Endothelial cell of hepatic sinusoid (primary cell): ENCODE measurements around the gene RIMBP3C.
"Not testable (repeated sequence)": the region's sequence is repeated elsewhere in the genome, so short reads cannot be mapped to it uniquely, and the experiment has no call there.

ENCODE experiments used
- in situ Hi-C: cut with HindIII; loops from 2 replicates; pipeline ENCODE4 v1.10.0; 2017; ENCODE audit warnings: low sequenced_read_pairs

RIMBP3C gene, protein sequence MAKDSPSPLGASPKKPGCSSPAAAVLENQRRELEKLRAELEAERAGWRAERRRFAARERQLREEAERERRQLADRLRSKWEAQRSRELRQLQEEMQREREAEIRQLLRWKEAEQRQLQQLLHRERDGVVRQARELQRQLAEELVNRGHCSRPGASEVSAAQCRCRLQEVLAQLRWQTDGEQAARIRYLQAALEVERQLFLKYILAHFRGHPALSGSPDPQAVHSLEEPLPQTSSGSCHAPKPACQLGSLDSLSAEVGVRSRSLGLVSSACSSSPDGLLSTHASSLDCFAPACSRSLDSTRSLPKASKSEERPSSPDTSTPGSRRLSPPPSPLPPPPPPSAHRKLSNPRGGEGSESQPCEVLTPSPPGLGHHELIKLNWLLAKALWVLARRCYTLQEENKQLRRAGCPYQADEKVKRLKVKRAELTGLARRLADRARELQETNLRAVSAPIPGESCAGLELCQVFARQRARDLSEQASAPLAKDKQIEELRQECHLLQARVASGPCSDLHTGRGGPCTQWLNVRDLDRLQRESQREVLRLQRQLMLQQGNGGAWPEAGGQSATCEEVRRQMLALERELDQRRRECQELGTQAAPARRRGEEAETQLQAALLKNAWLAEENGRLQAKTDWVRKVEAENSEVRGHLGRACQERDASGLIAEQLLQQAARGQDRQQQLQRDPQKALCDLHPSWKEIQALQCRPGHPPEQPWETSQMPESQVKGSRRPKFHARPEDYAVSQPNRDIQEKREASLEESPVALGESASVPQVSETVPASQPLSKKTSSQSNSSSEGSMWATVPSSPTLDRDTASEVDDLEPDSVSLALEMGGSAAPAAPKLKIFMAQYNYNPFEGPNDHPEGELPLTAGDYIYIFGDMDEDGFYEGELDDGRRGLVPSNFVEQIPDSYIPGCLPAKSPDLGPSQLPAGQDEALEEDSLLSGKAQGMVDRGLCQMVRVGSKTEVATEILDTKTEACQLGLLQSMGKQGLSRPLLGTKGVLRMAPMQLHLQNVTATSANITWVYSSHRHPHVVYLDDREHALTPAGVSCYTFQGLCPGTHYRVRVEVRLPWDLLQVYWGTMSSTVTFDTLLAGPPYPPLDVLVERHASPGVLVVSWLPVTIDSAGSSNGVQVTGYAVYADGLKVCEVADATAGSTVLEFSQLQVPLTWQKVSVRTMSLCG (N-terminal part only)

DNA sequence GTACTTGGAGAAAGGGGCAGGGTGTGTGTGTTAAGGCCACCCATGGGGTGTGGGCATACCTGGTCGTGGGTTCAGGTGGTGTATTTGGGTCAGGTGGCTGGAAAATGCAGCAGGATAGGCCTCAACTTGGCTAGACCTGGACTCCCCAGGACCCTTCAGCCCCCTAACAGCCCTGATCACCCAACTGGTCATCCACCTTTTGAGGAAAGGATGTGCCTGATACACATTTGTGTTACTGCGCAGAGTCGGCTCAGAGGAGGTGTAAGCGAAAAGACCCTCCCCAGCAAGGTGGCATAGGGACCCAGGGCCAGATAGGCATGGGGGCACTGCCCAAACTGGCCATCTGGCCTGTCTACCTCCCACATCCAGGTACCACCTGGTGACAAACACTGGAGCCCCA is at the start of gene RIMBP3C:
Gene RIMBP3C (minus strand): TSS at position 101 of the 400 bp plus-strand sequence. CDS start 485 bp downstream, outside the sequence.
- in situ Hi-C loops = not testable (repeated sequence)

DNA sequence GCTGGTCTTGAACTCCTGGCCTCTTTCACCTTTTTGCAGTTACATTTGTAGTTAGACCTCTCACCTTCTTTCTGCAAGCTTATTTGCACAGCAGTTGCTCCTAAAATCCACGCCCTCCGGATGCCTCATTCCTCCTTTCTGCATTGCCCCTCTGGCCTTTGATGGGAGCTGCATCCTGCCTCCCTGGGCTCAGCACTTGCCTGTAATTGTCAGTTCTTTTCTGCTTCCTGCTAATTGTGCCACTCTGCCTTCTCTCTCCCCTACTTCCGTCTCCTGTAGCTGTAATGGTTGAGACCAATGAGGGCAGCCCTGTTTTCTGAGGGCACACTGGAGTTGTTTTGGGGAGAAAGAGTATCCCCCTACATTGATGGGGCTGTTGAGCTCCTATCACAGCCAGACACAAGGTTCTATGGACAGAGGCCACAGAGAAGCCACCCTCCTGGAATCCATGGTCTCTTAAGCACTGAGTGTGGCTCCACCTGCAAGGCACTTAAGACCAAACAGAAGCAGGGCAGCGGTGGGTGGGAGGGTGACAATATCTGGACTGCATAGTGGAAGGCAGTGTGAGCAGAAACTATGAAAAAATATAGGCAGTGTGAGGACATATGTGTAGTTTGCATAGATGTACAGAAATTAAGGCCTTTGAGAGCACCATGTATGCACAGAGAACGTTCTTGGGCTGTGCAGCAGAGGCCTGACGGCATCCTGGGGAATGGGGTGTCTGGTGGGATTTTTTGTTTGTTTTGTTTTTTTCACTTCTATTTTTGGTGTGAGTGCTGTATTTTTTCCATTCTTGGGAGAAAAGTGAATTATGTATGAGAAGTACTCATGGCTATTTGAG is 48.0 kb upstream of the RIMBP3C start:
- in situ Hi-C loops = no loop called here

DNA sequence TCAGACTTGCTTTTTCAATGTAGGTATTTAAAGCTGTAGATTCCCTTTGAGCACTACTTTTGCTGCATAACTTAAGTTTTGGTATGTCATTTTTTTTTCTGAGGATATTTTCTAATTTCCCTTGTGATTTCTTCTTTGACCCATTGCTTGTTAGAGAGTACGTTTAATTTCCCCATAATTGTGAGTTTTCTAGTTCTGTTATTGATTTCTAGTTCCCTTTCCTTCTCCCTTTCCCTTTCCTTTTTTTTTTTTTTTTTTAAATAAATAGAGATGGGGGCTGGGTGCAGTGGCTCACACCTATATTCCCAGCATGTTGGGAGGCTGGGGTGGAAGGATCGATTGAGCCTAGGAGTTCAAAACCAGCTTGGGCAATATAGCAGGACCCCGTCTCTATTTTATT is 47.0 kb upstream of the RIMBP3C start:
- in situ Hi-C loops = no loop called here

DNA sequence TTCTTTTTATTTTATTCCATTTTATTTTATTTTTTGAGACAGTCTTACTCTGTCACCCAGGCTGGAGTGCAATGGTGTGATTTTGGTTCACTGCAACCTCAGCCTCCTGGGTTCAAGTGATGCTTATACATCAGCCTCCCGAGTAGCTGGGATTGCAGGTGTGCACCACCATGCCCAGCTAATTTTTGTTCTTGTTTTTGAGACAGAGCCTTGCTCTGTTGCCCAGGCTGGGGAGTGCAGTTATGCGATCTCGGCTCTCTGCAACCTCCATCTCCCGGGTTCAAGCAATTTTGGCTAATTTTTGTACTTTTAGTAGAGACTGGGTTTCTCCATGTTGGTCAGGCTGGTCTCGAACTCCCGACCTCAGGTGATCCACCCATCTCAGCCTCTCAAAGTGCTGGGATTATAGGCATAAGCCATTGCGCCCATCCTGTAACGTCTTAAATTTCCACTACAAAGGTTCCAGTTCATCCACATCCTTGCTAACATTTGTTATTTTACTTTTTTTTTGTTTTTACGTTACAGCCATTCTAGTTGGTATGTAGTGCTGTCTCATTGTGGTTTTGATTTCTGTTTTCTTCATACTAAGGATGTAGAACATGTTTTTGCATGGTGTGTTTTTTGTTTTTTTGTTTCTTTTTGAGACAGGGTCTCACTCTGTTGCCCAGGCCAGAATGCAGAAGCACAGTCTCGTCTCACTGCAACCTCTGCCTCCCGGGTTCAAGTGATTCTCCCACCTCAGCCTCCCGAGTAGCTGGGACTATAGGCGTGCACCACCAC is 45.3 kb upstream of the RIMBP3C start:
- in situ Hi-C loops = not testable (repeated sequence)

DNA sequence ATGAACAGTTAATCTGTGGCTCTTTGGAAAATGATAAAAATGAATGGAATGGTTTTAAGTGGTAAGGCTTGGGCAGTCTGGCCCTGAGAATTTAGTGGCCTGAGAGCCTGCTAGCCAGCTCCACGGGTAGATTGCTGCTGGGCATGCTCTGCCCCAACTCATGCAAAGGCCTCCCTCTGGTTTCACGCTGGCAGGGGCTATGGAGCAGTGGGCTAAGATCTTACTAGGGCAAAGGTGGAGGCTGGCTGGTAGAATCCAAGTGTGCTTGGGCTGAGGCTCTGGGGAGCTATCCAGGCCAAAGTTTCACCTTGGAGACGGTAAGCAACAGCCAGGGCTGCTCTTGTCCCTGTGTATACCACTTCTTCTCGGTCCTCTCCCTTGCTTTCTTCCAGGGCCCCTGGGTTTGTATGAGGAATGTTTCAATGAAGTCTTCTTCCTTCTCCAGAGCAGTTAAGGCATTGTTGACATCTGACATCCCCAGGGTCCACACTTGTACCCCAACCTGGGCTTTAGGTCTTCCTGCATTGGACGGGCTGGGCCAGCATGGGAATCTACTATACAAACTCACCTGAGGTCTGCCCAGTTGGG is 43.7 kb upstream of the RIMBP3C start:
- in situ Hi-C loops = no loop called here

DNA sequence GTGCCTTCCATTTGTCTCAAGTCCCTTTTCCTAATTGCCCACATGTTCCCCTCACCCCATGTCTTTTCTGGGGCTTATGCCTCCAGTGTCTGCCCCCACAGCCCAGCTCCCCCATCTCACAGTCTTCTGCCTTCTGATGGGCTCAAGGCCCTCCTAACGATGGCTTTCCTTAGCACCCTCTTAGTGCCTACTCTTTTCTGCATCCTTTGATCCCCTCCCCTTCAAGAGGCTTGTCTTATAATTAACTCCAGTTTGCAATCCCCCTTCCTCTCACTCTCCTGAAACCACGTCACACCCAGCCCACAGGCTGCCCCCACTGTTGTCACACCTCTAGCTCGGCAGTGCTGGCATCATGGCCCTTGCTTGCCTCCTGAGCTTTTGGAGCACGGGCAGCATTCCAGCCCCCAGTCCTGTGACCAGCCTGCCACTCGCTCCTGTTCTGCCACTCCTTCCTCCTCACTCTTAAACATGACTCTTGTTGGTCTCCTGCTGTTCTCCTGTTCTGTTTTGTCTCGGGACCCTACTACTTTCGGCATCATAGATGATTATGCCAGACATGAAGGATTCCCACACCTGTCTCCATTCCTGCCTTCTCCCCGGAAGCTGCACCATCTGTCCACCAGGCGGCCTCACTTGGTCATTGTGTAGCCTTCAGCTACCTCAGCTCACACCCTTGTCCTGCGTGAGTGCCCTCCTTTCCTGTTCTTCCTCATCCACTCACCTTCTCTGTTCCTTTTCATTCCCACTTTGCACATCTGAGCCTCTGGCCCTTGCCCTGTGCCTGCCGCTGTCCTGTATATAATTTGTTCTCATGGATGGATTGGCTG is 42.4 kb upstream of the RIMBP3C start:
- in situ Hi-C loops = no loop called here

DNA sequence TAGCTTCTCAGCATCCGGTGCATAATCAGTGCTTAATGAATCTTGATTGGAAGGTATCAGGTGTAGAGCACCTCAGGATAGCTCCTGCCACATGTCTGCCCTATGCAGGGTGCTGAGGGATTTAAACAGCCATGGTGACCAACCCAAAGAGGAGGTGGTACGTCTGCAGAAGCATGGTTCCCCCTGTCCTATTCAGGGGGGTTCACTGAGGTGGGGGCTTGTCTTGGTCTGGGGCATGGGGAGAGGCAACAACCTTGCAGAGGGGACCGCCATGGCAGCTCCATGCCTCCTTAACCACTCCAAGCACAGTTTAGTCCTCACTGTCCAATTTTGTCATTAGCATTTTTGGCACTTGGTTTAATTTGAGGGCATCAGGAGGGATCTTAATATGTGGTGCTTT is 41.2 kb upstream of the RIMBP3C start:
- in situ Hi-C loops = no loop called here

DNA sequence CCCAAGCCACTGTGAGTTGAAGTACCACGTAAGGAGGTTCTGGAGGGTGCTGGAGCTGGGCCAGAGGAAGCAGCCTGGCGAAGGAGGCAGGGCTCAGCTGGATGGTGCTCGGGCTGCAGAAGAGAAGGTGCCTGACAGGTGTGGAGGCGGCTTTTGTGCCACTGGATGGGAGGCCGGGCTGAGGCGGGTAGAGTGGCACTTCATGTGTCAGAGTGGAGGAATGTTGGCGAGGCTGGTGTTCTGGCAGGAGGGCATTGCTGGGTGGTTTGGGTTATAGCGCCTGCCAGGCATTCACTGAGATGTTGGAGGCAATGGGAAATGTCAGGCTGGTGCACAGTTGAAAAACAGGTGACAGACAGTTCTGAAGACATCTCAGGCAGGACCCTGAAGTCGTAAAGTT is 40.4 kb upstream of the RIMBP3C start:
- in situ Hi-C loops = no loop called here

DNA sequence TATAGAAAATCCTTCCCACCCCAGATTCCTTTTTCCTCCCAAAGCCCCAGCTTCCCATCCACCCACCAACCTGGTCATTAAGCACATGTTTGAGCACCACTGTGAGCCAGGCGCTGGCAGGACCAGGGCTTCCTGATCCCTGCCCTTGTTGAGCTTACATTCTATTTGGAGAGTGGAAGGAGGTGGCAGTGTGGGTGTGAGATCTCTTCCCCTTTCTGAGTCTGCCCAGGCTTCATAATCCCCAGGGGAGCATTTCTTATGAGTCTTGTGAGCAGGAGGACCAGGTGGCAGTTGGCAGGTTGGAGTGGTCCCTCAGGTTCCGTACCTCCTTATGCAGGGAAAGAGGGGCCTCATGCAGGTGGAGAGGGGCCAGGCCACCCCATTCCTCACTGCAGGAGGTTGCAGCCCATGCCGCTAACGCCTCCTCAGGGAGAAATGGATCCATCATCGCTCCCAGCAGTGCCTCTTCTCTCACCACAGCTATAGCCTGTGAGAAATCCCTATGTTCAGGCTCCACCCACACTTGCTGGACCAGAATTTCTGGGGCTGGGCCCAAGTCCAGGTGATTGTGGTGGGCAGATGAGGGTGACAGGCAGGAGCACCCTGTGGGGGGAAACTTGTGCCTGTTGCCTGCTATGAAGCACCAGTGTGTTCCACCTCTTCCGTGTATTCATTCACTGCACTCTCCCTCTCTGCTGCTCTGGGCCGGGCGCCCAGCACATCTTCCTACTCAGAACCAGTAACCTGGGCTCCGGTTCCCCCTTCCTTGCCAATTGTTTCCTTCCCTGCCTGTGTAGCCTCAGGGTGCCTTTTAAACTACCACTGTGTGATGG is 39.8 kb upstream of the RIMBP3C start:
- in situ Hi-C loops = no loop called here

DNA sequence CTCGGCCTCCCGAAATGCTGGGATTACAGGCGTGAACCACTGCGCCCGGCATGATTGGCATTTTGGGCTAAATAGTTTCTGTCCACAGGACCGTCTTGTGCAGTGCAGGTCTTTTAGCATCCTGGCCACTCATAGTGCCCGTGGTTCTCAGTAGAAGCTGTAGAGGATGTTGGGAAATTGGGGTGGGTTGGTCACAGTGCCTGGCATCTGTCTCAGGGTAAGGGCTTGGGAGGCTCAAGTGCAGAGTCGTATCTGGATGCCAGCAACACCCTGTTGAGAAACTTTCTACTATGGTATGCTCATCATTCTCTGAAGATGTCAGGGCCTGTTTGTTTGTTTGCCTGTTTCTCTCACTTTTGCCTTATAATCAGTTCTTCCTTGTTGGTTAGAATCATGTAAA is 38.1 kb upstream of the RIMBP3C start:
- in situ Hi-C loops = no loop called here

DNA sequence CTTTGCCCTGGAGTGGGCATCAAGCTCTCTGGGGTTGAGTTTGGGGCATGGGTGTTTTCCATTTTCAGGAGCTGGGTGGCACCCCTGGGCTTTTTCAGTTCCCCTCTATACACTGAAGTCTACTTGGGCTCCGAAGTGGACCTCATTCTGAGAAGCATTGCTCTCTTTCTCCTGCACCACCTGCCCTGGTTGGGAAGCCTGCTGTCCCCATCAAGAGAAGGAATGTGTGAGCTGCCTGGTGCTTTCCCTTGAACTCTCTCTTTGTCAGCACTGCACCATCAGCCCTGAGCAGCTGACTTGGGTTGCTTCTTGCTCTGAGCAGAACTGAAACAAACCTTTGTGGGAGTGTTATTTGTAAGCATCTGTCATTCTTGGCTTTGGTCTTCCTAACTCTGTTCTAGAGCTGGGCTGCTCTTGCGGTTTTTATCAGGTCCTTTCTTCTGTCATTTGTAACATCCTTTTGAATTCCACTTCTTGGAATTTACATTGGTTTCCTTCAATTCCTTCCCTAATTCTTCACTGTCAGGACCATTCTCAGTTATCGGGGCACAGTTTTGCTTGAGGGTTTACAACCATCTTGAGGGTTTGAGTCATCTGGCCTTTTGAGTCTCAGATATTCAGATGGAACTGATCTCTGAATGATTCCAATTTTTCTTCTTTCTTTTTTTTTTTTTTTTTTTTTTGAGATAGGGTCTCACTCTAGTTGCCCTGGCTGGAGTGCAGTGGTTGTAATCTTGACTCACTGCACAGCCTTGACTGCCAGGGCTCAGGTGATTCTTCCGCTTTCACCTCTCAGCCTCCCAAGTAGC is 36.7 kb upstream of the RIMBP3C start:
- in situ Hi-C loops = no loop called here

DNA sequence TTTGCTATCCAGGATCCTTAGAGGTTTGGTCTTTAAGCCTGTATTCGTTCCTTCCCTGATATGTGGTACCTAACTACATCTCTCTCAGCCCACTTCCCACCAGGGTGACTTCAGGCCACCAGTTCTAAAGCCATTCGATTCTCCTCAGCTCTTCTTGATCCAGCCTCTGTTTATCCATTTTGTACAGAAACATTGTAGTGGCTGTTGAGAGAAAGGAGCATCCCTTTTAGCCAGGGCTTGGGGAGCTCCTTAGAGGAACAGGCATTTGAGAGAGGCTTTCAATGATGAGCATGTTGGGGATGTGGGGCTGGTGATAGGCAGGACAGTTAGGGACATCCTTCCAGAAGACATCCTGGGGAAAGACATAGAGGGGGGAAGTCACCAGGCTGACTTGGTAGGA is 34.1 kb upstream of the RIMBP3C start:
- in situ Hi-C loops = no loop called here

DNA sequence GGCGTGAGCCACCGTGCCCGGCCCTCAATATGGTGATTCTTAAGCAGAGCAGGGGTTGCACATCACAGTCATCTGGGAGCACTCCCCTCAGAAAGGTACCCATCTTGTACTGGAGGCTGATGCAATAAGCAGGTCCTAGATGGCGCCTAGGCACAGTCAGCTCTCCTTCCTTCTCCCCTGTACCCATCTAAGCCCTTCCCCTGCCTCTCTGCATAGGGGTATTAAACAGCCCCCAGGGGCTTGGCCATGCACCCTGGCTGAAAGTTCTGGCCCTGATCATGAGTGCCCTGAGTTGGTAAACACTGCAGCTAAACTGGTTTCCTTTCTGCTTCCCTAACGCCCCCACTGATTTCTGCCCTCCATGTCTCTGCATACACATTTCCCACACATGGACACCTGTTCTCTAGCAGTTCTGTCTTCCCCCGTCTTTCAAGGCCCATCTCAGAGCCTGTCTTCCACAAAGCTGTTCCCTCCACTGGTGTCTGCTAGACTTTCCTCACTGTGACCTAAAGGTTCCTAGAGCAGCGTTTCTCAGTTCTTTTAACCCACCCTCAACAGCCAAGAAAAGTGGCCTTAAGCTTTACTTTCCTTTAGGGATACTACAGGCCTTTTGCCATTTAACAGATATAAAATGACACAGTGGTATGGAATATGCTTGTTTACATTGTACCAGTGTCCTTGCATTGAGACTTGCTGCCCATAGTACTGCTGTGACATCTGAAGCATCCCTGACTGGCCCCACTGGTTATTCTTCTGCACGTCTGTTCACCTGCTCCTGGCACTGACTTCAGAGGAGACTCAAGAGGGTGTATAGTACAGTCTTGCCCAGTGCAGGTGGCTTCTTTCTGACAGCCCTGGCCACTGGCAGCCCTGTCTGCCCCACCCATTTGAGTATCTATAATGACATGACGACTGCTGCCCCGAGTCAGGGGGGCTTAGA is 31.8 kb upstream of the RIMBP3C start:
- in situ Hi-C loops = no loop called here

DNA sequence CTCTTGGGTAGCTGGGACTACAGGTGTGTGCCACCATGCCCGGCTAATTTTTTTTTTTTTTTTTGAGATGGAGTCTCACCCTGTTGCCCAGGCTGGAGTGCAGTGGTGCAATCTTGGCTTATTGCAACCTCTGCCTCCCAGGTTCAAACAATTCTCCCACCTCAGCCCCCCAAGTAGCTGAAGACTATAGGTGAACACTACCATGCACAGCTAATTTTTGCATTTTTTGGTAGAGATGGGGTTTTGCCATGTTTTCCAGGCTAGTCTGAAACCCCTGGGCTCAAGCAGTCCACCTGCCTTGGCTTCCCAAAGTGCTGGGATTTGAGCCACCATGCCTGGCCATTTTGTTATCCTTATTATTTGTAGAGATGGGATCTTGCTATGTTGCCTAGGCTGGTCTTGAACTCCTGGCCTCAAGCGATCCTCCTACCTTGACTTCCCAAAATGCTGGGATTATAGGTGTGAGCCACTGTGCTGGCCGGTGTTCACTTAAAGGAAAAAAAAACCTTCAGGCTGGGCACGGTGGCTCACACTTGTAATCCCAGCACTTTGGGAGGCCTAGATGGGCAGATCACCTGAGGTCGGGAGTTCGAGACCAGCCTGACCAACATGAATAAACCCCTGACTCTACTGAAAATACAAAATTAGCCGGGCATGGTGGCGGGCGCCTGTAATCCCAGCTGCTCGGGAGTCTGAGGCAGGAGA is 29.9 kb upstream of the RIMBP3C start:
- in situ Hi-C loops = not testable (repeated sequence)

DNA sequence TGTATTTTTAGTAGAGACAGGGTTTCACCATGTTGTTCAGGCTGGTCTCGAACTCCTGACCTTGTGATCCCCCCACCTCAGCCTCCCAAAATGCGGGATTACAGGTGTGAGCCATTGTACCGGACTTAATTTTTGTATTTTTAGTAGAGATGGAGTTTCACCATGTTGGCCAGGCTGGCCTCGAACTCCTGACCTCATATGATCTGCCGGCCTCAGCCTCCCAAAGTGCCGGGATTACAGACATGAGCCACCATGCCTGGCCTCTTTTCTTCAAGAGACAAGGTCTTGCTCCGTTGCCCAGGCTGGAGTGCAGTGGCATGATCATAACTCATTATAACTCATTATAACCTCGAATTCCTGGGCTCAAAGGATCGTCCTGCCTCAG is 29.4 kb upstream of the RIMBP3C start:
- in situ Hi-C loops = not testable (repeated sequence)
